GM18520 (cell line): ENCODE data around the gene TOX3.

Experiments
- ATAC-seq: cut with Tn5 transposase; IDR thresholded peaks from one replicate; pipeline ENCODE4 v1.9.1; 2021; ENCODE audit not compliant: unreplicated experiment

The TOX3 gene

DNA sequence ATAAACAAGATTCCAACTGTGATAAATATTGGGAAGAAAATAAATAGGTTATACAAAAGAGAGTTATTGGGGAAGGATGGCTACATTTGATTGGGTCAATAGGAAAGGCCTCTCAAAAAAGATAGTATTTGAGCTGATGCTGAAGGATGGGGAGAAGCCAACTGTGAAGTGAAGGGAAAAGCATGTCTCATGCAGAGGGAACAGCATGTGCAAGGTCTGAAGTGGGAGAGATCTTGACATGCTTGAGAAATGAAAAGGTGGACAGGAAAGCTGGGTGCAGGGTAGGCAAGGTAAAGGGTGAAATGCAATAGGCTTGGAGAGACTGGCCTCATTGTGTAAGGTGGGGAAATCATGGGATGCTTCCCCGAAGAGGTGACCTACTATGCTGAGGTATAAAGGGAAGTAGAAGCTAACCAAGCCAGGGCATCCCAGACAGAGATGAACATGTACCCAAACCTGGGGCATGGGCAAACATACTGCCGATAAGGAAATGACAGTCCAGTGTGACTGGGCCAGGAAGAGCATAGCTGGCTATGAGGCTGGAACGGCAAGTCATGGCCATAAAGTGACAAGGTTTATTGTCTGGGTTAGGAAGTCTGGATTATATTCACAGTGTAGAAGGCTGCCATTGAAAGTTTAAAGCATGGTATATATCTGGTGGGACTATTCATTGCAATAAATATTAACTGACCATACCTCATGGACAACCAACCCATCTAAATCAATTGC, 91.2 kb downstream of the TOX3 start:
- no peak for ATAC-seq

DNA sequence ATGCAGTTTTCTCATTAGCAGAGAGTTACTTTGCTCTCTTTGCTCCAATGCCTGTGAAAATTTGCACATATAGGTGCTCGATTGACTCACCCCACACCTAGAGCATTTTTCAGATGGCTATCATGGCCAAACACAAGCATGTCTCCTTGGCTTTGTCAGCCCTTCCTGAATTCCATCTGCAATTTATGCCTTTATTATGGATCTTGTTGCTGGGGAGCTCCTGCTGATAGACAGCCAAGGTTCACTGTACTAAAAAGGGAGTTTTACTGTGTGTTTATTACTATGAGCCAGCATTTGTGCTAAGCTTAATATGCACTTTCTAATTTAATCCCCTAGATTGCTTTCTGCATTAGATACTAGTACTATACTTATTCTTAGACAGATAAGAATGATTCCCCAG, 93.3 kb downstream of the TOX3 start:
- ATAC-seq, result no peak

DNA sequence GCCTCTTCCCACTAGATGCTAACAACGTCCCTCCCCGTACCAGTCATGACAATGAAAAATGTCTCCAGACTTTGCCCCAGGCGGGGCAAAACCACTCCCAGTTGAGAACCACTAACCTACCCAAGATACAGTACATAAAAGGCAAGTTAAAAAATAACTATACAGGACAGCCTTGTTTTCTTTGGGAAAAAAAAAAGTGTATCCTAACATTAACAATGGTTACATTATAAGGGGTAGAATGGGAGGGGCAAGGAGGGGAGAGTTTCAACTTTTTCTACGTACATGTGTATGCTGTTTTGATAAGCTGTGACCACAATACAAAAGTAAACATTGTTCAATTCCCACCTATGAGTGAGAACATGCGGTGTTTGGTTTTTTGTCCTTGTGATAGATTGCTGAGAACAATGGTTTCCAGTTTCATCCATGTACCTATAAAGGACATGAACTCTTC, 94.9 kb downstream of the TOX3 start:
- ATAC-seq, result no peak

DNA sequence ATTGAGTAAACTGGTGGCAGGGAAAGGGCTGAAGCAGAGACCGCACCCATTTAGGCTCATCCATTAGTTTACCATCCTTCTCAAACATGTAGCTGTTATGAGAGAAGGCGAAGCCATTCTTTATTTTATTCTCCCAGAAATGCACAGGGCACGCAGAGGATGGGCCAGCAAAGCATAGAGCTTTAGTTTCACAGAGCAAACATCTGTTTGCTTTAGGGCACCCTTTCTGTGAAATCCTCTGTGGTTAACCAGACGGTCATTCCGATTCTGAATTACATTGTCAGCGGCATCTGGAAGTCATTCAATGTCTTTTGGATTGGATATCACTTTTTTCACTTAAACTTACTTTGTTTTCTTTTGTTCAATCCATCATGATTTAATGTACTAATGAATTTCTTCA, 96.0 kb downstream of the TOX3 start:
- no peak for ATAC-seq

DNA sequence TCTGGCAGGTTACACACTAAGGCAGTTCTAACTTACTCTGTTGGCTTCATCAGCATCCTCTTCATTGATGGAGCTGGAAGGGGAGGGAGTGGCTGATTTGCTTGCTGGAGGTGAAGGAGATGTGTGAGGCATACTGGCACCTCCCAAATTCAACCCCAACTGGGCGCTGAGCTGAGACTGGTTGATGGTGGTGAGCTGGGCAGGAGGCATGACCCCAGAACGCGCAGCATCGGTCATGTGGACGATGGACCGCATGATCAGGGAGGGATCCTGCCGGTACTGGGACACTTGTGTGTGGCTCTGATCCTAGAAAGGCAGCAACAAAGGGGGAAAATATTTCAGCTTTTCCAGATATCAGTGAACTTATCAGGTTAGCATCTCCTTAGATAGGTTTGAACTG, 96.7 kb downstream of the TOX3 start:
- ATAC-seq, result no peak

DNA sequence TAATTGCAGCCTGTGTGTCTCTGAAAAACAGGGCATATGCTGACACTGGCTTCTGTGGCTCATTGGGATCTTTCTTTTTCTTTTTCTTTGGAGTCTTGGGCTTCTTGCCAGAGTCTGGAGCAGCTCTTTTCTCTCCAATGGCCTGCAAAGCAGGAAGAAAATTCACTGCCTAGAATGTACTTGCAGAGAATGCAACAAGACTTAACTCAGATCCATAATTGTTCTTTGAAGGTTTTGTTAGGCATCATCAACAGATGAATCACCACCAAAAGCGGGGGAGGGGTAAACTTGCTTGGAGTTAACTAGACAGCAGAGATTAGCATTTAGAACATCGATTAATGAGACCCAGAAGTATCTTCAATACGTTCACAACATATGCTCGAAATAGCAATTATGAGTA, 100.9 kb downstream of the TOX3 start:
- ATAC-seq, result no peak

DNA sequence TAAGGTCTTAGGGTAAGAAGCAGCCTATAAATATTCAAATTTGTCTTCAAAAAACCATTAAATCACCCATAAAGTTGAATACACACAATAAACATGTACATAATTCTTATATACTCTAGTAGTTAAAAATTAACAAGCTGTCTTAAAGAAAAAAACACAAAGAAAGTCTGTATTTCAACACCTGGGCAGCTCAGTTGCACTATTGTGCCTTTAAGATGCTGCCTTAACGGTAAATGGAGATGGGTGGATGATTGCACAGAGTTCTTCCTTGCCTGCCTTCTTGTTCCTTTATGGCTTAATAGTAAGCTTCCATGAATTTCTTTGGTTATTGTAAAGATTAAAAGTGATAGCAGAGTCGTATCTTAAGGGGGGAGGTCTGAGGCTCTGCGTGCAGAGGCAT, 105.1 kb downstream of the TOX3 start:
- no peak for ATAC-seq

DNA sequence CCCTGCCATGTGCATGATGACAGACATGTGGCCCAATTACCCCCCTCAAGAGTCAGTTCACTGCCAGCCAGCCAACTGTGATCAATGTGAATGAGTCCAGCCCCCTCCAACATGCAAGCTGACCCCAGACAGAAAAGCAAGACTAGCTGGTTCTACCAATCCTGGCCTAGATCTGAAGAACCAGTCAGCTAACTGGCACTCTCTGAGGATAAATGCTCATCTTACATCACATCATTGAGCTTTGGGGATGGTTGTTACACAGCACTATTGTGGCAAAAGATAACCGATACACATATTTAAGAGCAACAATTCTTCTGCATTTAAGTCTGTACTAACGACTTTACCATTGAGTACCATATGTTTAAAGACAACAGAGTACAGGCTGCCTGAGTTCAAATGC, 106.7 kb downstream of the TOX3 start:
- ATAC-seq, result no peak

DNA sequence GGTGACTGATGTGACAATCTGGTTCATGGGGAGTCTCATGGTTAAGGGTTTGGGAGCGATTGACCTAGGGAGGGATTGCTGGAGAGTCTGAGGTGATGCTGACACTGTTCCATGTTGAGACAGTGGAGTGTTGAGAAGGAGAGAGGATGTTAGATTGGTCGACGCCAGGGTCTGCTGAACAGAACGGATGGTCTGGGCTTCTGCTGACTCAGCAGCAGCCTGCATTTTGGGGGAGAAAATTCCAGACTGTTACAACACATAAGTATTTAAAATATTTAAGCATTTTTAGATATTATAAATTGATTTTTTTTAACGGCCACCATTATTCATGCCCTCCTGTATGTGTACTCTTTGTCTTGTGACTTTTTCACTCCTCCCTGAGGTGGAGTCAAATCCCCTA, 107.2 kb downstream of the TOX3 start:
- ATAC-seq, result no peak

DNA sequence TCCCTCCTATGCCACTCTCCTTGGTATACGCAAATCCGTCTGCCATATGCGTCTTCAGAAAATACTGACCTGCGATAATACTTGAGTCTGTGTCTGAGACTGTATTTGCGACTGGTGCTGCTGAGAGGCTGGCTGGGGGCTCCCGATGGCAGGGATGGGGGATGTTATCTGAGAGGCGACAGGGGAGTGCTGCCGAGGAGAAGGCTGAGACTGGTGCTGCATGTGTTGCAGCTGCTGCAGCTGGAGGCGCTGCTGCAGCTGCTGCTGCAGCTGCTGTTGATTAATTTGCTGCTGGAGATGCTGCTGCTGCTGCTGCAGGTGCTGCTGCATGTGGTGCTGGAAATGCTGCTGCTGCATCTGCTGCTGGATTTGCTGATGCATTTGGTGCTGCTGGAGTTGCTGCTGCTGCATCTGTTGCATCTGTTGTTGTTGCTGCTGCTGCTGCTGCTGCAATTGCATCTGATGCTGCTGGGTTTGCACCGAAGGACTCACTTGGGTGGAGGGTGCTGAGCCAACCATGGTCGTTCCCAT, 107.7 kb downstream of the TOX3 start:
- no peak for ATAC-seq

DNA sequence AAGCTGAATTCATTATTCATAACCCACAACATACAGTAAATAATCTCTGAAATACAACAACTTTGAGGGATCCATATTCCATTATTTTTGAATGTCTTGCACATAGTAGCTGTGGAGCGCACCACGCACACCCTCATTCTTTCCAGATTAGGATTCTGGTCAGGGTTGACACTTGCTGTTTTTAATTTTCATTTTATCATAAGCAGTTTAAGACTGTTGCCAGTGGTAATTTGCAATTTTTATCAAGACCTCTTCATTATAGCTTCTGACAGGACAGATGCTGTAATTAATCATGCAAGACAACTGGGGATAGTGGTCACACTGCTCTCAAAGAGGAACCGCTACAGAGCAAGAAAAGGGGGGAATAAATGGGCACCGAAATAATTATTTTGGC, 109.7 kb downstream of the TOX3 start:
- ATAC-seq, result no peak

DNA sequence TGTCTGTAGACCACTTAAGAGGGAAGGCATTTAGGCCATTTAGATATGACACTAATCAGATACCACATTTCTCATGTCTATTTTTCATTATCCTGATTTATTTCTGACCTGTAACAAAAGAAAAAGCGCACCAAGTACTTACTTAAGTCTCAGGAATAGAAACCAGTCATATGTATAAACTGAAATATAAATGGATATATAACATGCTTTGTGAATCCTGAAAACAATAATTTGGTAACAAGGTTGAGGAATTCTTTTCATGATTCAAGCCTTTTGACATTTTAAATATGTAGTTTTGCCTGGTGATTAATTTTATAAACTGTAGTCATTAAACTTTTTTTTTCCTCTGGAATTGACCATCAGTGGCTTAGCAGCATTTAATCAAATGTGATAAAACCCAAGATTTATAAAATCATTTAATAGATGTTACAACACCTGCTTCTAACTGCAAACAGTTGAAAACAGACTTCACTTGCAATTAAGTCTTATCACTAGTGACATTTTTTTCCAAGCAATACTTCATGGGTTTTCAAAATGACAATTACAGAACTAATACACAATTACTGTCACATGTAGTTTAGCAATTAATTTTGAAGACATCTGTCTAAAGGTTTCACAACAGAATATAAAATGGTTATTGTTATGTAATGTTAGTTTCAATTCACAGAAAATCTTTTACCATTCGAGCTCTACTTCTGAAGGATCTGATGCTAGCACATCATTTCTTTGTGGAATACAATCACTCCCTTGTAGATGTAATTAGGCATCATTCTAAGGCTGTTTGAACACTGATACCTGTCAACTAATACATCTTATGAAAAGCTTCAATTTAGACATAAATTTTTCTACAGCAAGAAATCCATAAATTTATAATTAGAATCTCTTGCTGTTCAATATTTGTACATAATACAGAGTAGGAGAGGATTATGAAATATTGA, 110.3 kb downstream of the TOX3 start:
- ATAC-seq, result no peak

DNA sequence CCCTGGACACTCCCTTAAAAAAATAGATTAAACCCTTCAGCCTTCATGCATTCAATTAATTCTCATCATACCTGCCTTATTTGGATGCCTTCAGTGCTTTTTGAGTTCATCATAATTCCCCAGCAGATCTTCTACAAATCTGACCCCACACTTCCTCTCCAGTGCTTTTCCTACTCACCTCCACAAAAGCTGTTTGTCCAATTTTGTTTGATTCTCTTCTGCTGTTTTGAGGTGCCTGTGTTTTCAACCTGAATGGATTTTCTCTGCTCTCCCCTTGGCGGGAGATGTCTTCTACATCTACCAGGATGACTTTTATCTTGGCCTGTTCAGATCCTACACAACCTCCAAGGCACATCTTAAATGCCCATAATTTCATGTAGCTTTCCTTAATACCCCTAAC, 112.7 kb downstream of the TOX3 start:
- no peak for ATAC-seq

DNA sequence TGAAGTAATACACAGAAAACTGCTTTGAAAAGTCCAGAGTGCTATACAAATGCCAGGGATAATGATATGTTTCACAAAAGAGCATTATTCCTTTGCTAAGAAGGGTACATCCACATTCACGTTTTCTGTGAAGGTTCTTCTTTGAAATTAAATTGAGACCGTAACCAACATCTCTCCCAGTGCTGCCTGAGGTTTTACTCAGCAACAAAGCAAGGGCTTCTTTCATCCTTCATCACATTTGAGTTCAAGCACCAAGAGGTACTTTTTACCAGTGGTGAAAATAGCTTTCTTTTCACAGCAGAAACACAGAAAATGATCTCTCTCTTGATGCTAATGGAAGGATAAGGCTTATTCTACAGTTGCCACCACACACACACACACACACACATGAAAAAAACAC, 113.3 kb downstream of the TOX3 start:
- no peak for ATAC-seq

DNA sequence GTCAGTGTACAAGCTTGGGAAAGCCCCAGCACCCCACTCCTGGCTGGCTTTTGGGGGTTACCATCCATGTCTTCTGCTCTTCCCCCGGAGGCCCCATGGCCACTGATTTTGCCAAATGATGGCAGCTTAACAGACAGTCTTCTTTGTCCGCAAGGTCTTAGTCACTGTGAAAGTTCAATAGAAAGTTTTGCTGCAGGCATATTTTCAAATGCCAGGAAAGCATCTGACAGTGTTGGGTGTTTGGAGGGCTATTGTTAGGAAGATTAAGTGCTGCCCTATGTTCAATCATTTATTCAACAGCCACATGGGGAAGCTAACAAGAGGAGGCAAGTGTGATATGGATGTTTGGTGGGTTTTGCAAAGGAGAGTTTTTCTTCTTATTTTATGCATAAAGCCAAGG, 122.4 kb downstream of the TOX3 start:
- no peak for ATAC-seq

DNA sequence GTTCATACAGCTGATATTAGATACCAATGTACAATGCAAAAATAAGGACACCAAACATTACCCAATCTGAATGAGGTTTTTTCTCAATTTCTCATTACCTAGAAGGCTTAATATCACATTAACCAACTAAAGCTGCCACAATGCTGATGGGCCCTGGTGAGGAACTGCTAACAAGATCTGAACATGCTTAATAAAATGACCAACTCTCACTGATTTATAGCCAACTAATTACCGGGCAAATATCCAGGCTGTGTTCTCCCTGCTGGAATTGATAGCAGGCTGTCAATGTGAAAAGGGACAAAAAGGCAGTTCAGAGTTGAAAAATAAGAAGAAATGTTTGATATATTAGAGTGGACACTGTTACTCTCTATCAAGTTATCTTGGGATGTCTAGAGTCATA, 124.6 kb downstream of the TOX3 start:
- no peak for ATAC-seq

DNA sequence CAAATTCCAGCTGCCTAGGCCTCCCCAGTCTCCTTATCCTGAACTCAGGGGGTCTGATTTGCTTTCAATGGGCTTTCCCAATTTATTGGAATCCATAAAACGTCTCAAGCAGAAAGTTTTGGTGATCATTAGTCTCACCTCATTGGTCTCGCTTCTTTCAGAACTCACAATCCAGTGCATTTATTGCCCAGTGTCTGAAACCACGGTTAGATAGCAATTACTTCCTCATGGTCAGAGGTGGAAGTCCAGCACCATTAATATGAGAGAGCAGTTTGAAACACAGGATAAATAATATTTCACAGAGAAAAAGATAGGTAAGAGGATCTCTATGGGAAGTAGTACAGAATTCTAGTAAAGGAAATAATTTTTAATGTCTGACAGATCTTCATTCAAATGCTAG, 128.7 kb downstream of the TOX3 start:
- no peak for ATAC-seq

DNA sequence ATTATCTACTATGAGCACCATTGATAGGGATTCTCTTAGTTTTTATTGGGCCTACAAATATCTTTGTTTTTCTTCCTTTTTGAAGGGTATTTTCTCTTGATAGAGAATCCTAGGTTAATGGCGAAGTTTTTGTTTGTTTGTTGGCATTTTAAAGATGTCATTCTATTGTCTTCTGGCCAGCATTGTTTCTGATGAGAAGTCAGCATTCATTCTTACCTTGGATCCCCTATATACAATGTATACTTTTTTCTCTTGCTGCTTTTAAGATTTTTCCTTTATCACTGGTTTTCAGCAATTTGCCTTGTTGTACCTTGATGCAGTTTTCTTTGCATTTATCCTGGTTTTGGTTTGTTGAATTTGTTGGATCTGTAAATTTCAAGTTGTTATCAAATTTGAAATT, 130.1 kb downstream of the TOX3 start:
- ATAC-seq, result no peak

DNA sequence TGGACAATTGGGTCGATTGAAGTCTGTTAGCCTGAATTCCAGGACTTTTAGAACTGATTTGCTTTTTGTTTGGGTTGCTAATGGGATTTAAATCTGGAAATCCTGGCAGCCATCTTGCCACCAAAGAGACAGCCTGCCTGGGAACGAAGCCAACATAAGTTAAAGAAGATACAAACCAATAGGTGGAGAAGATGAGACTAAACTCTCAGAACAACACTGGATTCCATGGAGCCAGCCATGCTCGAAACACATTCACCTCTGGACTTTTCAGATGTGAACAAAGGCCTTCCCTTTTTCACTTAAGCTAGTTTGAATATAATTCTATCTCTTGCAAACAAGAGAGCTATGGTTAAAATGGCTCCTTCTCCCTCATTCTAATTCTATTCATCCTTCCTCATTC, 135.9 kb downstream of the TOX3 start:
- no peak for ATAC-seq

DNA sequence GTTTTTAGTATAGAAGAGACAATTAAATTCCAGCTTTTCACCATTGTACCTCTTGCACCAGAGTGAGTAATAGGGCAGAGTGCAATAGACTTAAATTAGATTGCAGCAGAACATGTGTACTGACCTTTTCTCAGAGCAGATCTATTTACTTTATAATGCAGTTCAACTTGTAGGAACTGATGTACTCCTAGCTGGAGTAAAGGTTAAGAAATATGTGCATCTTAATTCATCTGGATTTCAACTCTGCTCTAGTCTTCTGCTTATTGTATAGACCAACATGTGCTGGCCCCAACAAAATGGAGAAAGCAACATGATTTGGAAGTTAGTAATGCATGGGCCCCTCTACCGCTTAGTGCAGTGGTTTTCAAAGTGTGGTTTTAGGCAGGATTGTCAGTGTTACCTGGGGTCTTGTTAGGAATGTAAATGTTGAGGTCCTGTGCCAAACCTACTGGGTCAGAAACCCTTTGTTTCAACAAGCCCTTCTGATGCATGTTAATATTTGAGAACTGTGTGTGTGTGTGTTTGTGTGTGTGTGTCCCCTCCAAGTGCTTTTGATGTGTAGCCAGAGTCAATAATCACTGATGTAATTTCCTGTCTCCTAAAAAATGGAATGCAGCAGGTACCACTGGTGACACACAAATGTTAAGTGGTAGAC, 138.6 kb downstream of the TOX3 start:
- ATAC-seq, result no peak

DNA sequence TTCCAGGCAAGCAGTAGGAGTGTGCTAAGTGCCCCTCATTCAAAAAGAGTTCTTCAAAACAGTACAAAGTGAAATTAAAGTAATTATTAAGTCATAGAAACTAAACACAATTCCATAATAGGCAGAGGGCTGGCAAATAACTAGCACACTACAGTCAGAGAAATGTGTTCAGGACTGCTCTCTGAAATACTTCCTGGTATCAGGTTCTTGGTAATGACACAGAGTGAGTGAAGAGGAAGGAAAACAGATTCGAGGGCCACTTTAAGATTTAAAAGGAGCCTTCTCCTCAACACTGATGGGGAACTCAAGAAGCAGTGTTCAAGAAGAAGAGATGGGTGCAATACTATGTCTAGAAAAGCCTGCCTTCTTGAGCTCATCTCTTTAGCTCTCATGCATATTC, 139.2 kb downstream of the TOX3 start:
- no peak for ATAC-seq

DNA sequence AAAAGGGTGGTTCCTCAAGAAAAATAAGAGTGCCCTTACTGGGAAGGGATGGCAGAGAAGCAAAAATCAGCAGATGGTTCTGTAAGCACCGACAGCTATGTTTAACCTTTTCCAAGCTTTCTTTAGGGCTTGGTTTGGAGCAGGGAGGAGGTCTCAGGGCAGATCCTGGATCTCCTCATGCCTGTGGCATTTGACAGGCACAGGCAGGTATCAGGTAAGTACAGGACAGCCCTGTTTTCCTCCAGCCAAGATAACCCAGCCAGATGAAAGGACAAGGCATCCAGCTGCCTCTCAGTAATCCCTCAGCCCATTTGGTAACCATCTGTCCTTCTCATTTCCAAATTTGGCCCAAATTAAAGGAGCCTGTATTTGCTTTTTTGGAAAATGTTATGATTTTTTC, 141.5 kb downstream of the TOX3 start:
- no peak for ATAC-seq
